Skeletal muscle tissue (tissue), 4 donors: ENCODE measurements around the gene CDKN1C. TPM values are rescaled to one million over a fixed set of nuclear protein-coding genes. Genes with fewer than 3 reads are reported as not detected.

Source experiments
- H3K27ac ChIP-seq: one replicate; pipeline ENCODE4 v1.7.0; 2013; ENCODE audit warnings: mild to moderate bottlenecking, low read depth, low read length, inconsistent platforms
- H3K27me3 ChIP-seq, 3 donors: one replicate each; pipeline ENCODE4 v1.7.0; 2013; ENCODE audit warnings: low read length in 3 of 3; ENCODE audit not compliant: control insufficient read depth in 3 of 3, insufficient read depth in 3 of 3
- H3K36me3 ChIP-seq, 3 donors: one replicate each; pipeline ENCODE4 v1.7.0; 2013; ENCODE audit warnings: low read length in 3 of 3; ENCODE audit not compliant: control insufficient read depth in 3 of 3, insufficient read depth in 3 of 3
- H3K4me1 ChIP-seq, 3 donors: one replicate each; pipeline ENCODE4 v1.7.0; 2013; ENCODE audit warnings: low read length in 3 of 3, mild to moderate bottlenecking in 3 of 3; ENCODE audit not compliant: control insufficient read depth in 3 of 3, insufficient read depth in 3 of 3
- H3K4me3 ChIP-seq, 3 donors: one replicate each; pipeline ENCODE4 v1.7.0; 2013; ENCODE audit warnings: low read length in 3 of 3
- H3K9ac ChIP-seq, 3 donors: one replicate each; pipeline ENCODE4 v1.7.0; 2013; ENCODE audit warnings: low read length in 3 of 3, mild to moderate bottlenecking in 3 of 3, moderate library complexity in 2 of 3, low read depth in 1 of 3
- H3K9me3 ChIP-seq, 3 donors: one replicate each; pipeline ENCODE4 v1.7.0; 2013; ENCODE audit warnings: low read length in 3 of 3; ENCODE audit not compliant: control insufficient read depth in 3 of 3
- total RNA-seq: library from RNA; depleted of rRNA; stranded (reverse); fragments of >200 nt; gene quantifications from one replicate; pipeline ENCODE4 v1.2.3, GENCODE V29; 2014
- donor health status: Osteomylitis.

CDKN1C gene
- total RNA-seq, 1 donor from 2014 or later = 209 TPM

- Histone ChIP-seq H3K9ac (peak overlapping the region; percentile 30 to 78 (median 72)), H3K27ac (peak overlapping the region; percentile 73), H3K4me3 (peak overlapping the region; percentile 57 to 74 (median 65)), H3K4me1 (peaks cover 17 to 33% (median 27%) of the 10 kb centered on the region in 3 donors), H3K36me3 (peaks cover 1 to 6% (median 5%) of the 10 kb centered on the region in 3 donors), H3K9me3 (peaks cover 0 to 4% (median 0%) of the 10 kb centered on the region in 3 donors), H3K27me3 (no peaks in the 10 kb centered on the region)
Measured at GRCh38 chr11:2883640-2883978, 2.0 kb downstream of the CDKN1C start.

DNA sequence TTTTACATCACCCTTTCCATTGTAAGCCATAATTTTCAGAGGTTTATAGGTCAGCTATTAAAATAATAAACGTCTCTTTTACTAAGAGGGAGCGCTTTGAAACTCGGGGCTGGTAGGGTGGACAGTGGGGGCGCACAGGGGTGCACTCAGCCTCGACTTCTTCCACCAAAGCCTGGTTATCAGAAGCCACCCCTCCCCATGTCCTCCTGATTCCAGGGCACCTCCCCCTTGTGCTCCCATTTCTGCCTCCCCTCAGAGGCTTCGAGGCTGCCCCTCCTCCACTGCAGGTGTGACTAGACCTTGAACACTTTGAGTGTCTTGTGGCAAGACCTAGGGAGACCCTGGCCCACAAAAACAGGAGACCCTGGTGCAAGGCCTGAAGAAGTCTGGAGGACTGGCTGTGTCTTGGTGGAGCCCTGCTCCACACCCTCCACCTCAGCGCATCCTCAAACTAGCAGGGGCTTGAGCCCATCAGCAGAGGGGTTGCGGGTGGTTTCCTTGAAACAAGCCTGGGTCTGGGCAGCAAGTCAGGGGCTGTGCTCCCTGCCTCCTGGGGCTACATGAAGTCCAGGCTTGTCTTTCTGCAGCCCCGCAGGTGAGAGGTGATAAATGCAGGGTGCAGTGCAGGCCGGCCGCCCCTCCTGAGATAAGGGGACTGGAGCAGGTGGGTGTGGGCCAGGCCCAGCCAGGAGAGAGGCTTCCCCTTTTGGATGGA lies 3.0 kb downstream of the CDKN1C start:
- Histone ChIP-seq H3K9me3 (peaks cover 0 to 4% (median 0%) of the 10 kb centered on the region in 3 donors), H3K27me3 (no peaks in the 10 kb centered on the region), H3K27ac (no peak overlapping the region), H3K36me3 (peaks cover 3 to 6% (median 6%) of the 10 kb centered on the region in 3 donors), H3K4me1 (peaks cover 12 to 28% (median 24%) of the 10 kb centered on the region in 3 donors), H3K4me3 (peak overlapping the region; percentile 35 to 74 (median 70)), H3K9ac (peak overlapping the region in 1 of 3 donors; percentile 33)

DNA sequence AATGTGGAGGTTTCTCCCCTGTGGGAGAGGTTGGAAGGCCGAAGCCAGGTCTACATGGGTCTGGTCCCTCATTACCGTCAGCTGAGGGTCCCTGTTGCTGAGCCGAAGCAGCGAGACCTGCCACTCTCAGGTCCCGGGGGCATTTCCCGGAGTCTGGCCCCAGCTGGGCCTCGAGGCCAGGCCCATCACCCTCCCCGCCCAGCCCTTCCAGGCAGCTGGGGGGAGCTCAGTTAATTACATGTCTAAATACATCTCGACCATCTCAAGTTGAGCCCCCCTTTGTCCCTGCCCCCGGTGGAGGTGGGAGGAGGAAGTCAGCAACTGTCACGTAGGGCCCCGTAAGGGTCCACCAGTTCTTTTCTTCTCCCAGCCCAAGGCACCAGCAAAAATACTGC lies 3.6 kb downstream of the CDKN1C start:
- Histone ChIP-seq H3K4me1 (peaks cover 11 to 28% (median 22%) of the 10 kb centered on the region in 3 donors), H3K27me3 (no peaks in the 10 kb centered on the region), H3K9ac (no peak overlapping the region), H3K27ac (no peak overlapping the region), H3K9me3 (peaks cover 0 to 4% (median 0%) of the 10 kb centered on the region in 3 donors), H3K36me3 (peaks cover 3 to 6% (median 6%) of the 10 kb centered on the region in 3 donors), H3K4me3 (no peak overlapping the region)

DNA sequence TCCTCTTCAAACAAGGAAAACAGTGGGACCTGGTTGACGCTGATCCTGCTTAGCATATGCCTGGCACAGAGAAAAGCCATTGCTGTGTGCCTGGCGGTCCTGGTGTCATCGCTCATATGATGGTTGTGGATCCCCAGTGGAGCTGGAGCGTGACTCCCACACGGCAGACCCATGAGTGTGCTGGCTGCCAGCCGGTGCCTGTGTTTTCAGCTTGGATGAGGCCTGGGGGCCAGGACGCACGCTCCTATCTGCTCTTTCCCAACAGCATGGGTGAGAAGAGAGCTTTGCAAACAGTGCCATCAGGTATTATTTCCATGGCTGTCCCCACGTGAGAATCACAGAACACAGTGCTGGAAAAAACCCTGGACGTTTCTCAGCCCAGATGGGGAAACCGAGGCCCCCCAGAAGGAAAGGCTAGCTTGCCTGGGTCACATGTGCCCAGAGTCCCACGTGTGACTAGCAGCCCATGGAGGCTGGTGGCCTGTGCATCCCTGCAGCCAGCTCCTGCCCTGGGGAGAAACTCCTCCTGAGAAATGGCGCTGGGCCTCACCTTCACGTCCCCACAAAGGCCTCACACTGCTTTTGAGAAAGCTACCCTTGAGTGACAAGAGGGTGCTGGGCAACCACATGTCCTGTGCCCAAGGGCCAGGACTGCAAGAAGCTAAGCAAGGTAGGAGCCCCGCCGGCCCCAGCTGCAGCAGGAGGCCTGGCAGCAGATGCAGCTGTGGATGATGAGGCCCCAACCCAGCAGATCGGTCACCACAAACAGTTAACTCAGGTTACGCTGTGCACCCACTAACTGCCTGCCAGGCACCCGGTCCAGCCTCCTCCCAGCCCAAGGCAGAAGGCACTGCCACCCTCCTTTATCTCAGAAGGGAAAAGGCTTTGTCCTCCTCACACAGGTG lies 4.2 kb downstream of the CDKN1C start:
- H3K4me1 ChIP-seq = peaks cover 7 to 25% (median 15%) of the 10 kb centered on the region in 3 donors
- H3K4me3 ChIP-seq = no peak overlapping the region
- no peak overlapping the region for H3K27ac ChIP-seq
- H3K27me3 ChIP-seq = no peaks in the 10 kb centered on the region
- no peak overlapping the region for H3K9ac ChIP-seq
- H3K9me3 ChIP-seq = peaks cover 0 to 4% (median 0%) of the 10 kb centered on the region in 3 donors
- H3K36me3 ChIP-seq = peaks cover 3 to 6% (median 6%) of the 10 kb centered on the region in 3 donors

DNA sequence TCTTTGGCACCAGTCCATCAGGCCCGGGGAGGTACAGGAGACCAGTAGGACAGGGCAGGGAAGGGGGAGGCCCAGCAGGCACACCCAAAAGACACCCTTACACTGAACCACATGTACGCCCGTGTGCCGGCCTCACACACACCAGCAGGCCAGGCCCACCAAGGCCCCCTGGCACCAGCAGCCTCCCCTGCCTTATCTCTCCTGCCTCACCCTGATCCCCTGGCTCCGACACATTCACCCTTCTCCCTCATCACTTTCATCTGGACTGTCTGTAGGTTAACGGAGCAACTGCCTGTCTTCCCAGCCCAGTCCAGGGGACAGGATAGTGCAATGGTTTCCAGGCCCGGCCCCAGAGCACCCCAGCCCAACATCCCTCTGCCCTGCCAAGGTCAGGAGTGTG lies 4.9 kb downstream of the CDKN1C start:
- Histone ChIP-seq H3K27ac (no peak overlapping the region), H3K9ac (no peak overlapping the region), H3K4me1 (peaks cover 7 to 23% (median 14%) of the 10 kb centered on the region in 3 donors), H3K36me3 (peaks cover 3 to 6% (median 6%) of the 10 kb centered on the region in 3 donors), H3K9me3 (peaks cover 0 to 4% (median 0%) of the 10 kb centered on the region in 3 donors), H3K4me3 (no peak overlapping the region), H3K27me3 (no peaks in the 10 kb centered on the region)

- Histone ChIP-seq H3K4me1 (peaks cover 7 to 17% (median 9%) of the 10 kb centered on the region in 3 donors), H3K9ac (no peak overlapping the region), H3K27ac (no peak overlapping the region), H3K9me3 (peaks cover 0 to 4% (median 4%) of the 10 kb centered on the region in 3 donors), H3K27me3 (peaks cover 0 to 7% (median 6%) of the 10 kb centered on the region in 3 donors), H3K36me3 (peaks cover 3 to 8% (median 6%) of the 10 kb centered on the region in 3 donors), H3K4me3 (no peak overlapping the region)
Measured at GRCh38 chr11:2878782-2879181, 6.8 kb downstream of the CDKN1C start.

DNA sequence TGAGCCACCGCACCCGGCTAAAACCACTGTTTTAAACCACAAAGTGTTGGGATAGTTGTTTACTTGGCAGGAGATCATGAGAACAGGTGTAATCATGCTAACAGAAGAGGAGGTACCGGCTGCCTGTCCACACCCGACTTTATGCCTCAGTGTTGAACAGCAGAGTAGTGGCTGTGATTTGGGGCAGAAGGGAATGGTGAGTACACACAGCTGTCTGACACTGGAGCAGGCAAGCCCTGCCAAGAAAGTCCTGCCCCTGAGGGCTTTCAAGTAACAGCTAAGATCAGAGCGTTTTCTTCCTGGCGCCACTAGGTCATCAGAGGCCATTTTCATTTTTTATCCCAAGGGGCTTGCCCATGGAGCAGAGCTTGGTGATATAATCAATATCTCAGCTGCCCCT lies 8.1 kb downstream of the CDKN1C start:
- Histone ChIP-seq H3K36me3 (peaks cover 3 to 8% (median 6%) of the 10 kb centered on the region in 3 donors), H3K27ac (no peak overlapping the region), H3K9ac (no peak overlapping the region), H3K4me1 (peaks cover under 1 to 9% (median 5%) of the 10 kb centered on the region in 3 donors), H3K9me3 (peaks cover 0 to 4% (median 4%) of the 10 kb centered on the region in 3 donors), H3K4me3 (no peak overlapping the region), H3K27me3 (peaks cover 0 to 12% (median 6%) of the 10 kb centered on the region in 3 donors)

- Histone ChIP-seq H3K4me3 (no peak overlapping the region), H3K9me3 (peaks cover 0 to 4% (median 4%) of the 10 kb centered on the region in 3 donors)
Measured at GRCh38 chr11:2874963-2875362, 10.6 kb downstream of the CDKN1C start.

DNA sequence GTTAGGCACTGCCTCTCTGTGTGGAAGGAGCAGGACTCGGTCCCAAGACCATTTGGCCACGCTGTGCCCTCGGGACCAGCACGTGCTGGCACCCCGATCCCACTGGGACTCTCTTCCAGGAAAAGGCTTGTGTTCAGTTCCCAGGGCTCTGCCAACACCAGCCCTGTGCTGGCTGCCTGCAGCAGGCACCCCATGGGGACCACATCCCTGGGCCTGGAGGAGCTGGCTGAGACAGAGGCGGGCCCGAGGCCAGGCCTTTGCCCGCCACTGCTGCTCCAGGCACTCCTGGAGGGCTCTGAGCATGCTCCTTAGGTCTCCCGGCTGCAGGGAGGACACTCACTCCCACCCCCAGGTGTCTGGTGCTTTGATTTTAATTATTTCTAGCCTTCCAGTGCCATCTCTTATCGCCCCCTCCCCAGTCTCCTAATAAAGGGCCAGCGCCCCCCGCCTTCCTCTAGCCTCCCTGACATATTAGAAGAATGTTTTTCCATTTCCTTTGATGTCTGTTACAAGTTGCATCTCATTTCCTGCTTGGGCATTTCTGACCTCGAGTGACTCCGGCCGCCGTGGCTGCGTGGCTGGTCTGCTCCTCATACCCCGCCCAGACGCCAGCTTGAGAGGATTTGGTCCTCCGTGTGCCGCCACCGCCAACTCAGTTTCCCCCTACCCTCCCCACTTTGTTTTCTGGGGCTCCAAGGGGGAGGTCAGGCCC lies 14.4 kb downstream of the CDKN1C start:
- H3K27ac ChIP-seq = no peak overlapping the region
- peaks cover 0 to 4% (median 0%) of the 10 kb centered on the region in 3 donors for H3K9me3 ChIP-seq
- peaks cover 0 to 3% (median 0%) of the 10 kb centered on the region in 3 donors for H3K4me1 ChIP-seq
- peaks cover 37 to 49% (median 46%) of the 10 kb centered on the region in 3 donors for H3K27me3 ChIP-seq
- H3K36me3 ChIP-seq = peaks cover 0 to 2% (median 0%) of the 10 kb centered on the region in 3 donors
- no peak overlapping the region for H3K4me3 ChIP-seq
- H3K9ac ChIP-seq = no peak overlapping the region

More at GRCh38 chr11:2874963-2875362, 10.6 kb downstream of the CDKN1C start:
- Histone ChIP-seq H3K27ac (no peak overlapping the region), H3K36me3 (peaks cover 3 to 8% (median 6%) of the 10 kb centered on the region in 3 donors), H3K27me3 (peaks cover 15 to 33% (median 27%) of the 10 kb centered on the region in 3 donors), H3K9ac (no peak overlapping the region), H3K4me1 (peaks cover 0 to 3% (median 0%) of the 10 kb centered on the region in 3 donors)
